Glutamatergic neuron (in vitro differentiated cells): ENCODE data around the gene TMEM150B. TPM values are rescaled to one million over a fixed set of nuclear protein-coding genes. Genes with fewer than 3 reads are reported as not detected.

Experiments used
- DNase-seq: peaks from one replicate; pipeline ENCODE4 v3.0.0; 2022
- H3K27ac Mint-ChIP-seq: one replicate; pipeline ENCODE4 v1.8.0; 2020; ENCODE audit warnings: mild to moderate bottlenecking, mixed read lengths, inconsistent platforms; ENCODE audit not compliant: unreplicated experiment
- H3K27me3 Mint-ChIP-seq: one replicate; pipeline ENCODE4 v1.8.0; 2020; ENCODE audit warnings: mild to moderate bottlenecking, moderate library complexity, mixed read lengths, inconsistent platforms; ENCODE audit not compliant: unreplicated experiment
- H3K36me3 Mint-ChIP-seq: one replicate; pipeline ENCODE4 v1.8.0; 2020; ENCODE audit warnings: mild to moderate bottlenecking, mixed read lengths, inconsistent platforms; ENCODE audit not compliant: unreplicated experiment
- H3K4me1 Mint-ChIP-seq: one replicate; pipeline ENCODE4 v1.8.0; 2020; ENCODE audit warnings: mild to moderate bottlenecking, low read depth, mixed read lengths, inconsistent platforms; ENCODE audit not compliant: unreplicated experiment
- H3K4me3 Mint-ChIP-seq: one replicate; pipeline ENCODE4 v1.8.0; 2020; ENCODE audit warnings: mild to moderate bottlenecking, mixed read lengths, inconsistent platforms; ENCODE audit not compliant: unreplicated experiment
- H3K9me3 Mint-ChIP-seq: one replicate; pipeline ENCODE4 v1.8.0; 2020; ENCODE audit warnings: mild to moderate bottlenecking, moderate library complexity, mixed read lengths, inconsistent platforms; ENCODE audit not compliant: unreplicated experiment
- total RNA-seq: library from RNA; stranded (reverse); fragmentation: NEBNext Ultra II Directional; extraction: Animal tissue kit (Norgen Biotek cat#: 25700); gene quantifications from one replicate; pipeline ENCODE4 v1.2.1, GENCODE V29; 2021; ENCODE audit not compliant: unreplicated experiment
- TF ChIP-seq, protein P1 (sequence below): fragments of 200-600 bp; sonication (generic); IDR thresholded peaks from one replicate; pipeline ENCODE4 v1.5.0; 2021; ENCODE audit not compliant: partially characterized antibody, unreplicated experiment

The TMEM150B gene
- total RNA-seq, 1 donor from 2014 or later: not detected

- TF ChIP-seq, protein P1, sequence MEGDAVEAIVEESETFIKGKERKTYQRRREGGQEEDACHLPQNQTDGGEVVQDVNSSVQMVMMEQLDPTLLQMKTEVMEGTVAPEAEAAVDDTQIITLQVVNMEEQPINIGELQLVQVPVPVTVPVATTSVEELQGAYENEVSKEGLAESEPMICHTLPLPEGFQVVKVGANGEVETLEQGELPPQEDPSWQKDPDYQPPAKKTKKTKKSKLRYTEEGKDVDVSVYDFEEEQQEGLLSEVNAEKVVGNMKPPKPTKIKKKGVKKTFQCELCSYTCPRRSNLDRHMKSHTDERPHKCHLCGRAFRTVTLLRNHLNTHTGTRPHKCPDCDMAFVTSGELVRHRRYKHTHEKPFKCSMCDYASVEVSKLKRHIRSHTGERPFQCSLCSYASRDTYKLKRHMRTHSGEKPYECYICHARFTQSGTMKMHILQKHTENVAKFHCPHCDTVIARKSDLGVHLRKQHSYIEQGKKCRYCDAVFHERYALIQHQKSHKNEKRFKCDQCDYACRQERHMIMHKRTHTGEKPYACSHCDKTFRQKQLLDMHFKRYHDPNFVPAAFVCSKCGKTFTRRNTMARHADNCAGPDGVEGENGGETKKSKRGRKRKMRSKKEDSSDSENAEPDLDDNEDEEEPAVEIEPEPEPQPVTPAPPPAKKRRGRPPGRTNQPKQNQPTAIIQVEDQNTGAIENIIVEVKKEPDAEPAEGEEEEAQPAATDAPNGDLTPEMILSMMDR: no peak
- H3K9me3 Mint-ChIP-seq: peaks cover 3% of the 10 kb centered on the region
- no peak for DNase-seq
- no peaks in the 10 kb centered on the region for H3K36me3 Mint-ChIP-seq
- H3K27ac Mint-ChIP-seq: no peak overlapping the region
- peaks cover 3% of the 10 kb centered on the region for H3K4me1 Mint-ChIP-seq
- no peak overlapping the region for H3K4me3 Mint-ChIP-seq
- peaks cover 1% of the 10 kb centered on the region for H3K27me3 Mint-ChIP-seq
These were observed 35.8 kb upstream of the TMEM150B start for GRCh38 chr19:55360902-55361301.

DNA sequence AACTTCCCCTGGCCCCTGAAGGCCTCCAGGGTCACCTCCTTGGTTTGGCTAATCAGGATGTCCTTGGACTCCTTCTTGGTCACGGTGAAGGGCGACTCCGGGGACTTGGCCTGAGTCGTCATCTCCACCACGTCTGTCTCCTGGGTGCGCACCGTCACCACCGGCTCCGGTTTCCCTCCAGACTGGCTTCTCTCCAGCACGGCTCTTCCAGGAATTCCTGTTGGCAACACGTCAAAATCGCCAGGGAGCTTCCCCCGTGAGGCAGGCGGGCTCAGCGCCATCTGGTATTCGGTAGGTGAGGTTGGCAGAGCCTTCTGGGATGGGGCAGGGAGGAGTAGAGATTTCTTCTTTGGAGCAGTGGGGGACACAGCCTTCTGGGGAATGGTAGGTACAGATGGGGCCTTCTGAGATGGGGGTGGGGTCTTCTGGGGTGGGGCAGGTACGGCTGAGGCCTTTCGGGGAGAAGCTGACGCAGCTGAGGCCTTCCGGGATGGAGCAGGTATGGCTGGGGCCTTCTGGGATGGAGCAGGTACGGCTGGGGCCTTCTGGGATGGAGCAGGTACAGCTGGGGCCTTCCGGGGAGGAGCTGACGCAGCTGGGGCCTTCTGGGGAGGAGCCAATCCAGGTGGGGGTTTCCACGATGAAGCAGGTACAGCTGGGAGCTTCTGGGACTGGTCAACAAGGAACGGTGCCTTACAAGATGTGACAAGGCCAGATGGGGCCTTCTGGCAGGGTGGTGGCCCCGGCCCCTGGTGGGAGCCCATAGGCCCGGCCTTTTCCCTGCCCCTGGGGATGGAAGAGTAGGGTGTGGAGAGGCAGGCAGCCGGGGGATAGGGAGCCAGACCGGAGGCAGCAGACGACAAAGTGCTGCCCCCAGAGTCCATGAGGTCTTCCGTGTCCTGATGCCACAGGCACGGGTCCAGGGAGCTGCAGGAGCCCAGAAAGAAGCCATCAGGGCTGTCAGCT, 34.1 kb upstream of the TMEM150B start:
- TF ChIP-seq, protein P1: no peak
- DNase-seq: no peak
- Mint-ChIP-seq H3K9me3 (peaks cover 3% of the 10 kb centered on the region), H3K36me3 (no peaks in the 10 kb centered on the region), H3K27ac (no peak overlapping the region), H3K4me1 (peaks cover 3% of the 10 kb centered on the region), H3K27me3 (peaks cover 4% of the 10 kb centered on the region), H3K4me3 (no peak overlapping the region)

DNA sequence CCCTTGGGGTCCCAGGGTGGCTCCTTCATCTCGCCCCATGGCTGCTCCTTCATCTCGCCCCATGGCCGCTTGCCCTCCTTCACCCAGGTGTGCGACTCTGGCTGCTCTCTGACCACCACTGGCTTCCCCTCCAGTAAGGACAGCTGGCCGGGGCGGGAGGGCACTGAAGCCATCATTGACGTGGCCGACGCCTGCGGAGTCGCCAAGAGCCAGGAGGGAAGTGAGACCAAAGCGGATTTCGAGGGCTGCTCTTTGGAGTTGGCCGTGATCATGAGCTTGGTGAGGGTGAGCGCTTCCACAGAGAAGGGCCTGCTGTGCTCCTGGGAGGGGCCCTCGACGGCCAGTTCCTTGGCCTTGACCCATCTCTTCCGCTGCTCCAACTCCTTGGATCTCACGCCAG, 33.4 kb upstream of the TMEM150B start:
- no peak for DNase-seq
- Mint-ChIP-seq H3K4me1 (peaks cover 3% of the 10 kb centered on the region), H3K9me3 (no peaks in the 10 kb centered on the region), H3K27ac (no peak overlapping the region), H3K36me3 (no peaks in the 10 kb centered on the region), H3K4me3 (no peak overlapping the region), H3K27me3 (peaks cover 4% of the 10 kb centered on the region)
- TF ChIP-seq, protein P1: no peak

GRCh38 chr19:55355213-55355821, 30.2 kb upstream of the TMEM150B start:
- Mint-ChIP-seq H3K4me3 (no peak overlapping the region), H3K4me1 (peaks cover 6% of the 10 kb centered on the region), H3K36me3 (no peaks in the 10 kb centered on the region), H3K27me3 (peaks cover 17% of the 10 kb centered on the region), H3K9me3 (peaks cover 10% of the 10 kb centered on the region), H3K27ac (no peak overlapping the region)
- no peak for DNase-seq
- TF ChIP-seq, protein P1: no peak
